SKM-1 (cell line): Measurements from ENCODE around the gene IKZF2.

Experiments used
- DNase-seq: peaks from one replicate; lab custom pipeline; 2025; ENCODE audit not compliant: unreplicated experiment; lab: John Stamatoyannopoulos, UW

IKZF2 gene

GRCh38 chr2:213101692-213102460 lies 49.5 kb downstream of the IKZF2 start:
- DNase-seq = no peak

- no peak for DNase-seq
Measured at GRCh38 chr2:213101109-213101508, 50.3 kb downstream of the IKZF2 start.

- DNase-seq = no peak
Measured at GRCh38 chr2:213098612-213099011, 52.8 kb downstream of the IKZF2 start.

GRCh38 chr2:213091765-213092164 lies 59.6 kb downstream of the IKZF2 start:
- DNase-seq = no peak

- DNase-seq = no peak
Measured at GRCh38 chr2:213090772-213091171, 60.6 kb downstream of the IKZF2 start.

- no peak for DNase-seq
Measured at GRCh38 chr2:213089438-213089837, 62.0 kb downstream of the IKZF2 start.

GRCh38 chr2:213087040-213087439 lies 64.4 kb downstream of the IKZF2 start:
- DNase-seq = no peak

GRCh38 chr2:213086571-213086970 lies 64.8 kb downstream of the IKZF2 start:
- DNase-seq = no peak

GRCh38 chr2:213086050-213086449 lies 65.4 kb downstream of the IKZF2 start:
- DNase-seq = no peak

GRCh38 chr2:213085538-213085937 lies 65.9 kb downstream of the IKZF2 start:
- DNase-seq = no peak

- DNase-seq = no peak
Measured at GRCh38 chr2:213084261-213084660, 67.2 kb downstream of the IKZF2 start.

- no peak for DNase-seq
Measured at GRCh38 chr2:213080969-213081617, 70.3 kb downstream of the IKZF2 start.

- no peak for DNase-seq
Measured at GRCh38 chr2:213079756-213080155, 71.7 kb downstream of the IKZF2 start.

GRCh38 chr2:213078686-213079085 lies 72.7 kb downstream of the IKZF2 start:
- no peak for DNase-seq

GRCh38 chr2:213069531-213069930 lies 81.9 kb downstream of the IKZF2 start:
- no peak for DNase-seq

- DNase-seq = no peak
Measured at GRCh38 chr2:213068676-213069359, 82.6 kb downstream of the IKZF2 start.

- no peak for DNase-seq
Measured at GRCh38 chr2:213067888-213068287, 83.5 kb downstream of the IKZF2 start.

- DNase-seq = no peak
Measured at GRCh38 chr2:213066443-213066743, 85.0 kb downstream of the IKZF2 start.

- DNase-seq = no peak
Measured at GRCh38 chr2:213065583-213066442, 85.6 kb downstream of the IKZF2 start.

GRCh38 chr2:213064099-213064498 lies 87.3 kb downstream of the IKZF2 start:
- DNase-seq = no peak

- DNase-seq = no peak
Measured at GRCh38 chr2:213057977-213058376, 93.4 kb downstream of the IKZF2 start.
